Neural cell (in vitro differentiated cells): ENCODE results near the gene ZNF618.

Experiments used
- CTCF ChIP-seq: fragments of 450-650 bp; IDR thresholded peaks from 2 replicates; pipeline ENCODE4 v1.5.1; 2014; ENCODE audit warnings: antibody characterized with exemption, mild to moderate bottlenecking, moderate library complexity; ENCODE audit not compliant: poor library complexity, severe bottlenecking
- EZH2 ChIP-seq: fragments of 200-600, 300-800 bp; shearing (Covaris generic), sonication (generic); IDR thresholded peaks from 2 replicates; pipeline ENCODE4 v1.6.1; 2014; ENCODE audit warnings: antibody characterized with exemption, low read length, borderline replicate concordance, mild to moderate bottlenecking; ENCODE audit not compliant: insufficient read depth, poor library complexity, severe bottlenecking
- MXI1 ChIP-seq: fragments of 450-650 bp; conservative IDR thresholded peaks from 2 replicates; pipeline ENCODE4 v1.6.1; 2014; ENCODE audit warnings: antibody characterized with exemption, mild to moderate bottlenecking; ENCODE audit not compliant: poor library complexity, severe bottlenecking
- RAD21 ChIP-seq: fragments of 450-650 bp; conservative IDR thresholded peaks from 2 replicates; pipeline ENCODE4 v1.6.1; 2014; ENCODE audit warnings: antibody characterized with exemption, mild to moderate bottlenecking, moderate library complexity
- SMC3 ChIP-seq: fragments of 450-650 bp; conservative IDR thresholded peaks from 2 replicates; pipeline ENCODE4 v1.6.1; 2014; ENCODE audit warnings: antibody characterized with exemption, mild to moderate bottlenecking, moderate library complexity; ENCODE audit not compliant: poor library complexity

- TF ChIP-seq CTCF = no peak
- no peak for TF ChIP-seq SMC3
- TF ChIP-seq RAD21 = no peak
- no peak for TF ChIP-seq EZH2
- no peak for TF ChIP-seq MXI1
These were observed 151.2 kb downstream of the ZNF618 start for GRCh38 chr9:114027159-114027862.
